Measurements from ENCODE around the gene ZNF609.

DNA sequence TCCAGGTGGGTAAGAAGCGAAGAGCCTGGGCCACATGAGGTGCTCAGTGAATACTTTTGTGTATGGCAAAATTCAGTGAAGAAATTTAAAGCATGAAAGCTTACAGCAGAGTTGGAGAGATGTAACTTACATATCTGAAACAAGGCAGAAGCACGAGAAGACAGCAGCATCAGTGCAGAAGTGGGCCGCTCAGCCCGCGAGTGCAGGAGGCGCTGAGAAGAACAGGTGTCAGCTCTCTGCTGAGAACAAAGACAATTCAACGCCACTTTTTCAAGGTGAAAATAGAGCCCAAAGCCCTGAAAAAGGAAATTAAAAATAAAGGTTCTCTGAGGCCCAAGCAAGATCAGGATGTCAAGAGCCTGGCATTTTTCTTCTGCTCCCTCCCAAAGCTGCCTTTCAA lies 256.8 kb downstream of the ZNF609 start:
- TF ChIP-seq, protein P1, sequence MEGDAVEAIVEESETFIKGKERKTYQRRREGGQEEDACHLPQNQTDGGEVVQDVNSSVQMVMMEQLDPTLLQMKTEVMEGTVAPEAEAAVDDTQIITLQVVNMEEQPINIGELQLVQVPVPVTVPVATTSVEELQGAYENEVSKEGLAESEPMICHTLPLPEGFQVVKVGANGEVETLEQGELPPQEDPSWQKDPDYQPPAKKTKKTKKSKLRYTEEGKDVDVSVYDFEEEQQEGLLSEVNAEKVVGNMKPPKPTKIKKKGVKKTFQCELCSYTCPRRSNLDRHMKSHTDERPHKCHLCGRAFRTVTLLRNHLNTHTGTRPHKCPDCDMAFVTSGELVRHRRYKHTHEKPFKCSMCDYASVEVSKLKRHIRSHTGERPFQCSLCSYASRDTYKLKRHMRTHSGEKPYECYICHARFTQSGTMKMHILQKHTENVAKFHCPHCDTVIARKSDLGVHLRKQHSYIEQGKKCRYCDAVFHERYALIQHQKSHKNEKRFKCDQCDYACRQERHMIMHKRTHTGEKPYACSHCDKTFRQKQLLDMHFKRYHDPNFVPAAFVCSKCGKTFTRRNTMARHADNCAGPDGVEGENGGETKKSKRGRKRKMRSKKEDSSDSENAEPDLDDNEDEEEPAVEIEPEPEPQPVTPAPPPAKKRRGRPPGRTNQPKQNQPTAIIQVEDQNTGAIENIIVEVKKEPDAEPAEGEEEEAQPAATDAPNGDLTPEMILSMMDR (IDR thresholded peaks at IDR 0.05 in 4 of 5, conservative IDR thresholded peaks at IDR 0.05 in 1 of 5) = no peak
- no peak for TF ChIP-seq POLR2A (IDR thresholded peaks at IDR 0.05)

Measured in gastrocnemius medialis (tissue), 4 donors.